Coronary artery (tissue), 2 donors: Measurements from ENCODE around the gene ZNF701.
"Not testable (repeated sequence)": the region's sequence is repeated elsewhere in the genome, so short reads cannot be mapped to it uniquely, and the experiment has no call there.

ENCODE experiments used
- DNase-seq: peaks from one replicate; pipeline ENCODE4 v3.0.0-alpha.2; 2017; ENCODE audit warnings: low spot score
- H3K27ac ChIP-seq, 2 donors: fragments of 200-600 bp; sonication (generic); one replicate each; pipeline ENCODE4 v1.5.1; 2016 to 2019
- H3K4me3 ChIP-seq: fragments of 200-600 bp; sonication (generic); 2 replicates; pipeline ENCODE4 v1.5.1; 2016; ENCODE audit warnings: mild to moderate bottlenecking, moderate library complexity
- TF ChIP-seq, protein P1 (sequence below): fragments of 200-600 bp; sonication (generic); IDR thresholded peaks from one replicate; pipeline ENCODE4 v1.5.1; 2019; ENCODE audit warnings: antibody characterized with exemption

Gene ZNF701

DNA sequence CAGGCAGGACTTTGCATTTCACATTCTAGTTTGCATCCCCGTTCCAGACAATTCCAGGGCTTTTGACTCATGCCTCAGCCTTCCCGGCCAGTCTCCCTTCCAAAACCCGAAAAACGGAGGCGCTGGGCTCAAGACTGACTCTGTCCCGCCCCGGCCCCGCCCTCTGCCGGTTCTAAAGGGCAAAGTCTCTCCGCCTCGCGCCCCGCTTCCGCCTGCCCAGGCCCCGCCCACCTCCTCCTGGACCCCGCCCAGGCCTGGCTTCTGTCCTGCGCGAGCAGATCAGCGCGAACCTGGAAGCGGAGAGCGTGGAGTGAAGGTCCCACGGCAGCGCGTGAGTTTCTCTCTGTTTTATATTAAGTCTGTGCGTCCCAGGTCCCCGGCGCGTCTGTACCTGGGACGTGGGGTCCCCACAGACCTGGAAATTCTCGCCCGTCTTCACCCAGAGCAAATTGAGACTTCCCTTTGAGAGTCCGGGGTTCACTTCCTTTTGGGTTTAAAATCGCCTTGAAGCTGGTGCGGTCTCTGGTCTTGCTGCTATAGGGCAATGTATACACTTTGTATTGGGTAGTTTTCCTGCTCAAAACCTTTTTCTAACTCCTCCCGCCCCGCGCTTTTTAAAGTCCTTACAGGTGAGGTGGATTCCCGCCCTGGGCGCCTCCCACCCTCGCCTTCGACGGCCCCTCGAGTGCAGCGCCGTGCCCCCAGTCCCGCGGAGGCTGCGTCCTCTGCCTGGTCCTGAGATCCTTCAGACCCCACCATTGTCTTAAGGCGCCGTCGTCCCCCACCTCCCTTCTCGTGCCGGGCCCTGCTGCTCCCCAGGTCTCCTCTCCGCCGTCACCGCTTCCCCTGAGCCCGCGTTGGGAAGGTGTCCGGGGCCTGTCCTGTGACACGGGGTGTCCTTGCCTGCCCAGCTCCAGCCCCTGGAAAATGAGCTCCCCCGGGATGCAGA is 31.2 kb downstream of the ZNF701 start:
- Histone ChIP-seq H3K4me3 (peak overlapping the region; percentile 76), H3K27ac (peak overlapping the region; percentile 45 to 90)
- DNase-seq: peak; percentile 97
- TF ChIP-seq, protein P1, sequence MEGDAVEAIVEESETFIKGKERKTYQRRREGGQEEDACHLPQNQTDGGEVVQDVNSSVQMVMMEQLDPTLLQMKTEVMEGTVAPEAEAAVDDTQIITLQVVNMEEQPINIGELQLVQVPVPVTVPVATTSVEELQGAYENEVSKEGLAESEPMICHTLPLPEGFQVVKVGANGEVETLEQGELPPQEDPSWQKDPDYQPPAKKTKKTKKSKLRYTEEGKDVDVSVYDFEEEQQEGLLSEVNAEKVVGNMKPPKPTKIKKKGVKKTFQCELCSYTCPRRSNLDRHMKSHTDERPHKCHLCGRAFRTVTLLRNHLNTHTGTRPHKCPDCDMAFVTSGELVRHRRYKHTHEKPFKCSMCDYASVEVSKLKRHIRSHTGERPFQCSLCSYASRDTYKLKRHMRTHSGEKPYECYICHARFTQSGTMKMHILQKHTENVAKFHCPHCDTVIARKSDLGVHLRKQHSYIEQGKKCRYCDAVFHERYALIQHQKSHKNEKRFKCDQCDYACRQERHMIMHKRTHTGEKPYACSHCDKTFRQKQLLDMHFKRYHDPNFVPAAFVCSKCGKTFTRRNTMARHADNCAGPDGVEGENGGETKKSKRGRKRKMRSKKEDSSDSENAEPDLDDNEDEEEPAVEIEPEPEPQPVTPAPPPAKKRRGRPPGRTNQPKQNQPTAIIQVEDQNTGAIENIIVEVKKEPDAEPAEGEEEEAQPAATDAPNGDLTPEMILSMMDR: peak; percentile 24

DNA sequence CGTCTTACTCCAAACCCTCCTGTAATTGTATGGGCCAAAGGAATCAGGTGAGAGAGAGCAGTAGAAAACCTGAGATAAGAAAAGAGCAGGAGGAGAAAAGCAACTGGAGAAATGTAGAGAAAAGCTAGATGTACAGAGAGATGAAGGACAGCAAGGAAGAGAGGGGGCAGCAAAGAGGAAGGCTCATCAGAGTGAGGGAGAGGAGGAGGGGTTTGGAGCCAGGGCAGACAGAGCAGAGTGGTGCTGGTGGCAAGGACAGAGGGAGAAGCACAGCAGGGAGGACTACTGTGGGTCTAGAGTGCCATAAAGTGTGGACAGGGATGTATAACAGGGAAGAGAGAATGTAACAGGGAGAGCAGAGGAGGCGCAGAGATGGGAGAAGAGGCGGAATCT is 31.9 kb downstream of the ZNF701 start:
- peak overlapping the region; percentile 45 to 90 for H3K27ac ChIP-seq
- not testable (repeated sequence) for DNase-seq
- peak overlapping the region; percentile 76 for H3K4me3 ChIP-seq

DNA sequence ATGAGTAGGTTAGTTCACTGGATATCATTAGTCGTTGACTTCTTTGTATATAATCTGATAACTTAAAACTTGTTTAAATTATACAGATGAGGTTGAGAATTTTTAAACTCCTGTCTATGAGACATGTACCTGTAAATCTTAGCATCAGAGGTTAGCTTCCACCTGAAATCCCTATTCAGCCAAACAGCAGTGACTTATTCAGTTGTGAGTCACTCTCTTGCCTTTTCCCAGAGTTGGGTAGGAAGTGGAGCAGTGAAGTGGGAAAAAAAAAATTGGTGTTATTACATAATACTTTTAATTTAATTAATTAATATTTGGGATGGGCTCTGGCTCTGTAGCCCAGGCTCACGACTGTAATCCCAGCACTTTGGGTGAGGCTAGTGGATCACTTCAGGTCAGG is 32.9 kb downstream of the ZNF701 start:
- TF ChIP-seq, protein P1: no peak
- no peak for DNase-seq
- Histone ChIP-seq H3K27ac (peak overlapping the region; percentile 24 to 34), H3K4me3 (no peak overlapping the region)

DNA sequence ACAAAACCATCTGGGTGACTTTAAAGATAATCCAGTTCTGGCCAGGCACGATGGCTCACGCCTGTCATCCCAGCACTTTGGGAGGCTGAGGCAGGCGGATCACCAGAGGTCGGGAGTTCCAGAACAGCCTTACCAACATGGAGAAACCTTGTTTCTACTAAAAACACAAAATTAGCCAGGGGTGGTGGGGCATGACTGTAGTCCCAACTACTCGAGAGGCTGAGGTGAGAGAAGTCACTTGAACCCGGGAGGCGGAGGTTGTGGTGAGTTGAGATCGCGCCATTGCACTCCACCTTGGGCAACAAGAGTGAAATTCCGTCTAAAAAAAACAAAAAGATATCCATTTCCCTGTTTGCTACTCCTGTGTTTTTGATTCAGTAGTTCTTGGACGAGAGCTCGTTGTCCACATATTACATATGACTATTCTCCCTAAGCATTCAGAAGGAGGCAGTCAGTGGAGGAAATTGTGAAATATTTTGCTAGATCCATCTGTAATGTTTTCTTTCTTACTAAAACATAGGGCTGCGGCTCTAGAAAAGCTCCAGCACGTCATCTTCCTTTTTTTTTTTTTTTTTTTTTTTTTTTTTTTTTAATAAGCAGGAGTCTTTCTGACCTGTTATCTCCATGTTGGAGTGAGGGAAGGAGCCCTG is 33.6 kb downstream of the ZNF701 start:
- peak overlapping the region; percentile 34 to 79 for H3K27ac ChIP-seq
- TF ChIP-seq, protein P1: no peak
- no peak overlapping the region for H3K4me3 ChIP-seq
- no peak for DNase-seq

DNA sequence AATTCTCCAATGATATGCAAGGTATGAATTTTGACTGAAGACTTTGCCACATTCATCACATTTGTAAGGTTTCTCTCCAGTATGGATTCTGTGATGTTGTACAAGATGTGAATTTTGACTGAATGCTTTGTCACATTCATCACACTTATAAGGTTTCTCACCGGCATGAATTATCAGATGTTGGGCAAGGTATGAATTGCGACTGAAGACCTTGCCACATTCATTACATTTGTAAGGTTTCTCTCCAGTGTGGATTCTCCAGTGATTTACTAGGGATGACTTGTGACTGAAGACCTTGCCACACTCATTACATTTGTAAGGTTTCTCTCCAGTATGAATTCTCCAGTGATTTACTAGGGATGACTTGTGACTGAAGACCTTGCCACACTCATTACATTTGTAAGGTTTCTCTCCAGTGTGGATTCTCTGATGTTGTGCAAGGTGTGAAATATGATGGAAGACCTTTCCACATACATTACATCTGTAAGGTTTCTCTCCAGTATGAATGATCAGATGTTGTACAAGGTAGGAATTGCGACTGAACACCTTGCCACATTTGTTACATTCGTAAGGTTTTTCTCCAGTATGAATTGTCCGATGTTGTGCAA is 43.3 kb downstream of the ZNF701 start:
- TF ChIP-seq, protein P1: no peak

DNA sequence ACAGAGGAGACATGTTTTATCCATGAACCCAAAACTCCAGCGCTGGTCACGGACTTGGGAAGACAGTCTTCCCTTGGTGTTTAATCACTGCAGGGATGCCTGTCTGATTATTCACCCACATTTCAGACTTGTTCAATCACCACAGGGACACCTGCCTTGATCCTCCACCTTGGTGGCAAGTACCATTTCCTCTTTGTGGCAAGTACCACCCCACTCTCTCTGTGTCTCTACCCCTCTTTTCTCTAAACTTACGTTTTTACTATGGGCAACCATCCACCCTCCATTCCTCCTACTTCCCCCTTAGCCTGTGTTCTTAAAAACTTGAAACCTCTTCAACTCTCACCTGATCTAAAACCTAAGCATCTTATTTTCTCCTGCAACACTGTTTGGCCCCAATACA is 51.3 kb downstream of the ZNF701 start:
- DNase-seq: no peak
- H3K27ac ChIP-seq: no peak overlapping the region
- H3K4me3 ChIP-seq: no peak overlapping the region
- TF ChIP-seq, protein P1: no peak

More for the DNA sequence above, 43.3 kb downstream of the ZNF701 start:
- DNase-seq: no peak
- no peak overlapping the region for H3K27ac ChIP-seq
- H3K4me3 ChIP-seq: no peak overlapping the region

DNA sequence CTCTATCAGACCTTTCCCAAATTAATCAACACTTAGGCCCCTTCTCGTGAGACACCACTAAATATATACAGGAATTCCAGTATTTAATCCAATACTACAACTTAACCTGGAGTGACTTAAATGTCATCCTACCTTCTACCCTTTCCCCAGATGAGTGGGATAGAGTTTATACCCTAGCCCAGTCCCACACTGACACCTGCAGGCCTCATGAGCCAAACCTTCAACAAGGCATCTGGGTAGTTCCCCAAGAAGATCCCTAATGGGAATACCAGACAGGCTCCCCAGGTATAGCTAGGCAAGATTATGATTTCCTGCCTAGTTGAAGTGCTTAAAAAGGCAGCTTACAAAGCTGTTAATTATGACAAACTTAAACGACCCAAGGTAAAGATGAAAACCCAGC is 52.2 kb downstream of the ZNF701 start:
- Histone ChIP-seq H3K27ac (no peak overlapping the region), H3K4me3 (no peak overlapping the region)
- TF ChIP-seq, protein P1: no peak
- no peak for DNase-seq
